GM12801 (cell line): ENCODE measurements around the gene CCDC85C.

ENCODE experiments used
- TF ChIP-seq, protein P1 (sequence below): IDR thresholded peaks from one replicate; pipeline ENCODE4 v1.5.1; 2011; ENCODE audit warnings: control low read depth; ENCODE audit not compliant: insufficient read length; ENCODE audit errors: extremely low read depth

The CCDC85C gene

DNA sequence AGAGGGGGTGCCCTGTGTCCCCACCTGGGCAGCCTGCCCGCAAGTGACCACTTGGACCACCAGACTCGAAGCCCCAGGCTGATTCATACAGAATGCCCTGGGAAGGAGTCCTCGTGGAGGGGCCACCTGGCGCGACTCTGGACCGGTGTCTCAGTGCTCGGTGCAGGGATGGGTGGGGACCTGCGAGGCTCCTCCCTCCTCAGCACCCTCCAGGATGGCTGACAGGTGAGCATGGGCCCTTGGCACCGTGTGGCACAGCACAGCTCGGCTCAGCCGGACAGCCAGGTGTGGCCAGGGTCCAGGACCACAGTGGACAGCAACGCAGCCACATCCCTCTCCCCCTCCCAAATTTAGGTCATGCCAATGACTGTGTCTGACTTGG, 78.3 kb downstream of the CCDC85C start:
- TF ChIP-seq, protein P1, sequence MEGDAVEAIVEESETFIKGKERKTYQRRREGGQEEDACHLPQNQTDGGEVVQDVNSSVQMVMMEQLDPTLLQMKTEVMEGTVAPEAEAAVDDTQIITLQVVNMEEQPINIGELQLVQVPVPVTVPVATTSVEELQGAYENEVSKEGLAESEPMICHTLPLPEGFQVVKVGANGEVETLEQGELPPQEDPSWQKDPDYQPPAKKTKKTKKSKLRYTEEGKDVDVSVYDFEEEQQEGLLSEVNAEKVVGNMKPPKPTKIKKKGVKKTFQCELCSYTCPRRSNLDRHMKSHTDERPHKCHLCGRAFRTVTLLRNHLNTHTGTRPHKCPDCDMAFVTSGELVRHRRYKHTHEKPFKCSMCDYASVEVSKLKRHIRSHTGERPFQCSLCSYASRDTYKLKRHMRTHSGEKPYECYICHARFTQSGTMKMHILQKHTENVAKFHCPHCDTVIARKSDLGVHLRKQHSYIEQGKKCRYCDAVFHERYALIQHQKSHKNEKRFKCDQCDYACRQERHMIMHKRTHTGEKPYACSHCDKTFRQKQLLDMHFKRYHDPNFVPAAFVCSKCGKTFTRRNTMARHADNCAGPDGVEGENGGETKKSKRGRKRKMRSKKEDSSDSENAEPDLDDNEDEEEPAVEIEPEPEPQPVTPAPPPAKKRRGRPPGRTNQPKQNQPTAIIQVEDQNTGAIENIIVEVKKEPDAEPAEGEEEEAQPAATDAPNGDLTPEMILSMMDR: no peak

DNA sequence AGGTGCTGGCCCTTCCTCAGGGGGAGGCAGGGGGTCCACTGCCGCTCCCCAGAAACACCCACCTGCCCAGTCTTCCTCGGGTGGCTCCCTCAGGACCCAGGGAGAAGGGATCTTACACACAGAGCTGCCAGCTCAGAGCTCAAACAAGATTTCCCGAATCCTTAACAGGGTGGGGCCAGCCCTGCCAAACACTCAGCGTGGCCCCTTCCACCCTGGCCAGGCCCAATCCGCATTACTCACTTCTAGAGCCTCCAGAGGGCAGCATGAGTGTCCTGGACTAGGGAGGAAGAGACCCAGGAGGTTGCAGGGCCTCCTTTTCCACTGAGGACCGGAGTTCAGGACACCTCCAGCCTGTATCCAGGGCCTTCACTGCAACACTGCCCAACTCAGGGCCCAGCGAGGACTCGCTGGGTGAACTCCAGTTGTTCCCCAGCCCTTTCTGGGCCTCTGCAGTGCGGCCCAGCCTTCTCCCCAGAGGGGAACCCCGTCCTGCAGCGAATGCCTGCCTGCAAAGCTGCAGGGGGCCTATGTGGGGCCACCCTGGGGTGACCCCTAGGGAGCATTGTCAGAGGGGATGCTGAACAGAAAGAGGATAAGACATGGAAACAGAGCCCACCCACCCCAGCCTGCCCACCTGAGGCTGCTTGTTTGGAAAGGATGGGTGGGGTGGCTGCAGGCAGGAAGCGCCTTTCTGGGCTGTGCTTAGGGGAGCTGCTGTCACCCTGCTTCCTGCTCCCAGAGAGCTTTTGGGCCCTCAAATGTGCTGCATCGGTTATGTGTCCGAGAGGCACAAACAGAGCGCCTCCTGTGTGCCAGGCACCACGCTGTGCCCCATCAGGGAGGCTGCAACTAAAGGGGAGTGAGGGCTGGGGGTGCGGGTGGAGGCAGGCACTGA, 79.0 kb downstream of the CCDC85C start:
- TF ChIP-seq, protein P1: no peak

DNA sequence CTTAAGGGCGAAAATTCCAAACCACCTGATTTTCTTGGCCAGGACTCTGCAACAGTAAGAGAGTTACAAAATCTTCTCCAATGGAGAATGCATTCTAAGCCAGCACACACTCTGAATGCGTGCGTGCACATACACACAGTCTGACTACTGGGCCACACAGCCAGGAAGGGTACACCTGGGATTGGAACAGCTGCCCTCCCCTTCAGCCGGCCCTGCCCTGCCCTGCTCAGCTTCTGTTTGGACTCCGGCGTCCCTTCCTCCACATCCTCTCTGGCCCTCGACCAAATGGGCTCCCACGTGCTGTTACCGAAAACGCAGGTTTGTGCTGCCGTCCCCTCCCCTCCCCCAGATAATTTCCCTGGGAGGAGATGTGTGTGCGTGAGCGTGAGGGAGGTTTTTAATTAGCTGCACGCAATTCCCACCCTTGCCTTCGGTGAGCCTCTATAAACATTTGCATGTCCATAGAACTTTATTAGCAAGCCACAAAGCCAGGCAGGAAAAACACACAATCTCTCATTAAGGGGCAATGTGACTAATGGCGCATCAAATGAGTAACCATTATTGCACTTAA, 79.8 kb downstream of the CCDC85C start:
- TF ChIP-seq, protein P1: no peak

DNA sequence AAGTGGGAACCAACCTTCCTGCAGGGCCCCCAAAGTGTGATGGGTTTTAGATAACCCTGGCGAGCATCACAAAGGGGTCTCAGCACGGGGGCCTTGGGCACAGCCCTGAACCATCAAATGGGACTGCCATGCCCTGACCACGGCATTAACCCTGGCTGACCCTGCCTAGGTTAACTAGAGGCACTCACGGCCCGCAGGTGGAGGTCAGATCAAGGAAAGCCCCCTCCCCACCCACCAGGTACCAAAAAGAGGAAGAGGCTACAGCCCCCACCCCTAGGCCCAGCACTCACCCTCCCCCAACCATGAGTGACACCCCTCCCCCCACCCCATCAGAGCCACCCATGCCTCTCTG, 80.3 kb downstream of the CCDC85C start:
- TF ChIP-seq, protein P1: no peak

DNA sequence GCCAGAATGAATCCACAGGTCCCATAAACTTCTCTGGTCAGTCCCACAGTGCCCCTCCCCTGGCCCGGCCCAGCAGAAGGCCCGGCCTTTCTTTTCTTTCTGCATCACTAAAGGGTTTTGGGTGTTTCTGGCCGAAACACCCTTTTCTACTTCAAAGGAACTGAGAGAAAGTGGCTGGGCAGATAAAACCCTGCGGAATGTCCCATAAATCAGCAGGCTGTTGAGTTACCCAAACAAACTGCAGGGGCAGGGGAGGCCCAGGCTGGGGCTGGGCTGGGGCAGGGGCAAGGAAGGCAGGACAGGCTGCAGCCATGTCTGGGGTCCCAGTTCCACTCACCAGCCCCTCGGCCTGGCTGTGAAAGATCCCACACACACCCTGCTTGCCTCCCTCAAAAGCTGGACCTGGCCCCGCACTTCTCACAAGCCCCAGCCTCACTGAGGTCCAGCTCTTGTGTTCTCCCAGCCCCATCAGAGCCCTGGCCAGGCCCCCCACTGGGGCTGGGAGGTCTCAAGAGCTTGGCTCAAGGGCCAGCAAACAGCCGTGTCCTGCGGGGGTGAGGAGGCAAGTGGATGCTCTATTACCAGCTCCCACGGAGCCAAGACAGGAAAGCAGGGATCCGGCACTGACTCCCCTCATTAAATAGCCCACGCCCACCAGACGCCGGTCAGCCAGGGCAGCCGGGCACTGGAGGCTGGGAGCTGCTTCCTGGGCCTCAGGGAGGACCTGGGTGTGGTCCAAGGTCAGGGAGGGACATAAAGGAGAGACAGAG, 80.9 kb downstream of the CCDC85C start:
- TF ChIP-seq, protein P1: no peak

DNA sequence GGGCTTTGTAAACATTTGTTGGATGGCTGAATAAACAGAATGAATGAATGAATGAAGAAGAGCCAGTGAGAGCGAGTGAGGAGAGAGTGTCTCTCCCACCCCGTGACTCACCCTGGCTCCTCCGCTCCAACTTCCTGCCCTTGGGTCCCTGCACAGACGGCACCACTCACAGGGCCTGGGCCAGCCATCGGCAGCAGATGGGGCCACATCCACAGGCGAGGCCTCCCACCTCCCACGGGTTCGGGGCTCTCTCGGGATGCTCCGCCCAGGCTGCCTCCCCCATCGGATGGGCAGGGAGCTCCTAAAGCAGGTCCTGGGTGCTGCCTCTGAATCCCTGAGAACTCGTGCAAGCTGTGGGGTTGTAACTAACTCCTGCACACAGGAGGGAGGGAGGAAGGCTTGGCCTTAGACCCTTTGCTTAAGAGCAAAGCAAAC, 81.5 kb downstream of the CCDC85C start:
- TF ChIP-seq, protein P1: no peak

DNA sequence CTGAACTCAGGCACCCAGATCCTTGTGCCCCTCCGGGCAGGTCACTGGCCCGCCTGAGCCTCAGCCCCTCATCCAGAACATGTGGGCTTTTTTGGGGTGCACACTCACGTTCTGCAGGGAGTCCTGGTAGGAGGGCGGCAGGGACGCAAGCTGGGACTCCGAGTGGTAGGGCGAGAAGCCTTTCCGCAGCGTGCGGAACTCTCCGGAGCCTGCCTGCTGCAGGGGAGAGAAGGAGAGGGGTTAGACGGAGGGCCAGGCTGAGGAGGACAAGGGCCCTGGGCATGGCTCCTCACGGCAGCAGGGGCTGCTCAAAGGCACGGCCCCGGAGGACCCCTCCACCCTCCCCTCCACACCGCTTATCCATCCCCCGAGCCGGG, 82.0 kb downstream of the CCDC85C start:
- TF ChIP-seq, protein P1: no peak
